Iris pigment epithelial cell (primary cell): ENCODE data around the gene OR2C3.
"Not testable (repeated sequence)": the region's sequence is repeated elsewhere in the genome, so short reads cannot be mapped to it uniquely, and the experiment has no call there.

ENCODE experiments used
- DNase-seq: peaks from one replicate; pipeline ENCODE4 v3.0.0-alpha.2; 2011; ENCODE audit warnings: low read depth

Gene OR2C3

GRCh38 chr1:247536340-247536739 lies at the start of gene OR2C3:
TSS of gene OR2C3 (minus strand) at chr1:247536440. CDS start at chr1:247532511, 3,929 bp downstream.
- DNase-seq: no peak

- DNase-seq: no peak
Measured at GRCh38 chr1:247578946-247579460, 42.8 kb upstream of the OR2C3 start.

GRCh38 chr1:247576514-247576913 lies 40.3 kb upstream of the OR2C3 start:
- peak; percentile 1 for DNase-seq

GRCh38 chr1:247574664-247575063 lies 38.4 kb upstream of the OR2C3 start:
- no peak for DNase-seq

GRCh38 chr1:247574236-247574635 lies 38.0 kb upstream of the OR2C3 start:
- DNase-seq: no peak

- no peak for DNase-seq
Measured at GRCh38 chr1:247562198-247562597, 26.0 kb upstream of the OR2C3 start.

- no peak for DNase-seq
Measured at GRCh38 chr1:247561711-247562110, 25.5 kb upstream of the OR2C3 start.

- DNase-seq: no peak
Measured at GRCh38 chr1:247557926-247558674, 21.9 kb upstream of the OR2C3 start.

- no peak for DNase-seq
Measured at GRCh38 chr1:247552231-247552630, 16.0 kb upstream of the OR2C3 start.

- DNase-seq: peak; percentile 20
Measured at GRCh38 chr1:247551721-247552120, 15.5 kb upstream of the OR2C3 start.

GRCh38 chr1:247548769-247549182 lies 12.5 kb upstream of the OR2C3 start, which contains the start of gene GCSAML:
TSS of gene GCSAML (plus strand) at chr1:247549134. CDS start at chr1:247549192, 58 bp downstream.
- DNase-seq: no peak

- no peak for DNase-seq
Measured at GRCh38 chr1:247548092-247548491, 11.9 kb upstream of the OR2C3 start.

- DNase-seq: no peak
Measured at GRCh38 chr1:247542811-247543210, 6.6 kb upstream of the OR2C3 start.

GRCh38 chr1:247540581-247540980 lies 4.3 kb upstream of the OR2C3 start:
- DNase-seq: no peak

- no peak for DNase-seq
Measured at GRCh38 chr1:247539215-247539614, 3.0 kb upstream of the OR2C3 start.

- DNase-seq: no peak
Measured at GRCh38 chr1:247538561-247538960, 2.3 kb upstream of the OR2C3 start.

- DNase-seq: peak; percentile 1
Measured at GRCh38 chr1:247535402-247535801, 838 bp downstream of the OR2C3 start.

GRCh38 chr1:247531937-247532336 lies 4.3 kb downstream of the OR2C3 start:
- no peak for DNase-seq

- DNase-seq: no peak
Measured at GRCh38 chr1:247530785-247531184, 5.5 kb downstream of the OR2C3 start.

- DNase-seq: no peak
Measured at GRCh38 chr1:247529771-247530355, 6.4 kb downstream of the OR2C3 start.

GRCh38 chr1:247528812-247529474 lies 7.3 kb downstream of the OR2C3 start:
- DNase-seq: no peak

GRCh38 chr1:247521886-247522285 lies 14.4 kb downstream of the OR2C3 start:
- not testable (repeated sequence) for DNase-seq

GRCh38 chr1:247518613-247518891 lies 17.7 kb downstream of the OR2C3 start:
- DNase-seq: no peak
